ENCODE results near the gene KRTAP6-1.

GRCh38 chr21:30582870-30583269, 30.9 kb downstream of the KRTAP6-1 start:
- no peak for TF ChIP-seq CTCF (IDR thresholded peaks at IDR 0.05)
- TF ChIP-seq POLR2A (IDR thresholded peaks at IDR 0.05), result no peak
